NCI-H2107 treated with DMSO at 0.1 percent for 48 hours (cell line): ENCODE results near the gene CA12.
"Not testable (repeated sequence)": the region's sequence is repeated elsewhere in the genome, so short reads cannot be mapped to it uniquely, and the experiment has no call there.

Experiments used
- DNase-seq: peaks from one replicate; lab custom pipeline; 2025; ENCODE audit not compliant: unreplicated experiment; lab: John Stamatoyannopoulos, UW

Gene CA12

GRCh38 chr15:63360170-63360569 lies 21.5 kb downstream of the CA12 start:
- DNase-seq, result no peak

GRCh38 chr15:63358241-63359029 lies 23.2 kb downstream of the CA12 start:
- DNase-seq, result no peak

- no peak for DNase-seq
These were observed 23.9 kb downstream of the CA12 start for GRCh38 chr15:63357731-63358130.

- no peak for DNase-seq
These were observed 24.6 kb downstream of the CA12 start for GRCh38 chr15:63357061-63357460.

DNA sequence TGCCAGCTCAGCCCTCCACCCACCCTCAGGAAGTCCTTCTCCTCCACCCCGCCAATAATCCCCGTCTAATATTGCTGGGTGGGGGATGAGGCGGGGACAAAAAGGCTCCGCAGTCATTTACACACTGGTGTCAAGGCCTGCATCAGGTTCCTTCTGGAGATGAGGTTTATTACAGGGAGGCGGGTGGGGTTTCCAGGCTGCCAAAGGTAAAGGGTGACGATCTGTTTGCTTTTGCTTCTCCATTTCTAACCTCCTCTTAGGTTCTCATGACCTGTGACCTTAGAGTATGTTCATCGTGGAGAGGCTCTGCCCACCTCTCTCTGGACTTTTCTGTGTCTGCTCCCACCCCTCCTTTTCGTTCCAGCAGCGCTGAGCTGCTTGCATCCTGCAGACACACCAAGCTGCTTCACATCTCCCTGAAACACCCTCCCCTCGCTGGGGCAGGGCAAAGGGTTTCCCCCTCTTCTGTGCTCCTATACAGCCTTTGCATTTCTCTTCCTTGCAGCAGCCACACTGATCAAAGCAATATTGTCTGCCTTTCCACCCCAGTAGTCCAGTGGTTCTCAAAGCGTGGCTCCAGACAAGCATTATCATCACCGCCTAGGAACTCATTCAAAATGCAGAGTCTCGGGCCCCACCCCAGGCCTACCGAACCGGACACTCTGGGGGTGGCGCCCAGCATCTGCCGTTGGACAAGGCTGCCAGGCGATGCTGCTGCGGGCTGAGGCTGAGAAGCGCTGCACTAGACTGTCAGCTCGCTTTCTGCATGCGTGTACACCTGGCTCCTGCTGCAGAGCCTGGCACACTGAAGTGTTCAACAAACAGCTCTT lies 26.6 kb downstream of the CA12 start:
- DNase-seq, result no peak

GRCh38 chr15:63353887-63354286 lies 27.8 kb downstream of the CA12 start:
- DNase-seq, result no peak

GRCh38 chr15:63353261-63353660 lies 28.4 kb downstream of the CA12 start:
- DNase-seq, result no peak

DNA sequence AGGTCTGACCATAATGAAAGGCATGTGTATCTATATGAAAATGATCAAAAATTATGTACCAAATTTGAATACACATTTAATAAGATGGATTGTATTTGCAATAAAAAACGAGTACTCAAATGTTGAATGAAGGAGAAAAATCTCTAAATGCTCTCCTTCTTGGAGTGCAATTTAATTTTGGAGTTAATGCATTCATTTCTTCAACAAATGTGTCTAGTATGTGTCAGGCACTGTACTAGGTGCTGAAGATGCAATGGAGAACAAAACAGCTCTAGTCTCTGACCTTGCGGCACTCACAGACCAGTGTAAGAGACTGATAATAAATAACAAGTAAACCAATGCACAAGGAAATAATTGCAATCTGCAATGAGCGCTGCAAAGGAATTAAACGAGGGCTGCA lies 28.8 kb downstream of the CA12 start:
- DNase-seq, result no peak

DNA sequence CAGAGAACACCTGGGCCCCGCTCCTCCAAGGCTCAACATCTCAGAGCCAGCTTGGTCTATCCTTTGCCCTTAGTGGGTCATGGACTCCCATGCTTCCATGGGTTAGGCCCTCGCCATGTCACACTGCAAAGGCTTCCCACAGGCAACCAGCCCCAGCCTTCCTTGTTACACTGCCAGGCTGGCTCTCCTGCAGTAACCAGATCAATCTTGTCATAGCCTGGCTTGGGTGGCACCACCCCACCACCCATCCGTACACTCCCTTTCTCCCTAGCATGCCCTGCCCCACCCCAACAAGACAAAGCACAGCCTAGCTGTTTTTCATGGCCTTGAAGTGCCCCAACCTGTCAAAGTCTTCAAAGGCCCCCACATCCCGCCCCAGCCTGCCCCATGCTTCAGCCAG lies 30.5 kb downstream of the CA12 start:
- no peak for DNase-seq

- no peak for DNase-seq
These were observed 31.4 kb downstream of the CA12 start for GRCh38 chr15:63350178-63350621.

GRCh38 chr15:63349621-63350020 lies 32.0 kb downstream of the CA12 start:
- no peak for DNase-seq

DNA sequence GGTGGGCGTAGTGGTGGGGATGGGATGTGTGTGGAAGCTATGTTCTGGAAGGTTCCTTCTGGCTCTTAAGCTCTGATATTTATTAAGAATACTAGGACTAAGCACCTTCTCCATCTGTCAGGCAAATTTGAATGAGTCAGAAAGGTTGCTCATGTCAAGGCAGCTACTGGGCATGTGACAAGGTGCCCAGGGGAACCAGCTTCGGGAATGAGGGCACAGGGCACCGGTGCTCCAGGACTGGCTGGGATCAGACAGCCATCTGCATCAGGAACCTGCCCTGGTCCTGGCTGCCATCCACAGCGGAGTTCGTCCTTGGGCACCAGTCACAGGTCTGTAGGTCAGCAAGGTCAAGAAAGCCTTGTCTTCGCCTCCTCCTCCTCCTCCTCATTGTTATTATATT lies 32.5 kb downstream of the CA12 start:
- no peak for DNase-seq

DNA sequence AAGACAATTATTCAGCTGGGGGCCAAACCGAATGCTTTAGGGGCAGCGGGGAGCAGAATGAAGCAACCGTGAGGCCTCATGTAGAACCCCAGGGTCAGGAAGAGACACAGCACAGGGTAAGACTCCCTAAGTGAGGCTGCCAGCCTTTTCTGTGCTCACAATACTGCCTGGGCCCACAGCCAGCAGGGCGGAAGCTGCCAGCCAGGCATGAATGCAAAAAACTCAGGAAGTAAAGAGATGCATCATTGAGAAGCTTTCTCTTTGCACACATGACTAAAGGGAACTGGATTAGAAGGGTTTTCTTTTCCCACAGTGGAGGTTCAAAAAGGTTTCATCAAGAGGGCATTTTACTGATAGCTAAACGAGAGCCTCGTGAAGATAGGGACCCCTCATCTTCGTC lies 33.3 kb downstream of the CA12 start:
- no peak for DNase-seq

GRCh38 chr15:63347074-63347857 lies 34.4 kb downstream of the CA12 start:
- no peak for DNase-seq

DNA sequence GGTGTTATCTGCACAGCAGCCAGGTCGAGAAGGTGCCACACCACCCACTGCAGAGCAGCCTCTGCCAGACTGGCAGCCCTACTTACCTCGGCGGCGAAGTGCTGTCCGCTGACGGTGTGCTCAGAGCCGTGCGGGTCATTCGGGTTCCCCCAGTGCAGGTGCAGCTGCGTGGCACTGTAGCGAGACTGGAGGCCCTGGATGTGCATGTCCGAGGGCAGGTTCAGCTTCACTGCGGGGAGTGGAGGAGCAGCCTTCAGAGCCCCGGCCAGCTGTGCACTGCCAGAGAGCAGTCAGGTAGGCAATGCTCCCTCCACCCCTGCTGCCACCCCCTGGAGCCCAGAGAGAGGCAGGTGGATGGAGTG lies 36.3 kb downstream of the CA12 start:
- DNase-seq, result no peak

DNA sequence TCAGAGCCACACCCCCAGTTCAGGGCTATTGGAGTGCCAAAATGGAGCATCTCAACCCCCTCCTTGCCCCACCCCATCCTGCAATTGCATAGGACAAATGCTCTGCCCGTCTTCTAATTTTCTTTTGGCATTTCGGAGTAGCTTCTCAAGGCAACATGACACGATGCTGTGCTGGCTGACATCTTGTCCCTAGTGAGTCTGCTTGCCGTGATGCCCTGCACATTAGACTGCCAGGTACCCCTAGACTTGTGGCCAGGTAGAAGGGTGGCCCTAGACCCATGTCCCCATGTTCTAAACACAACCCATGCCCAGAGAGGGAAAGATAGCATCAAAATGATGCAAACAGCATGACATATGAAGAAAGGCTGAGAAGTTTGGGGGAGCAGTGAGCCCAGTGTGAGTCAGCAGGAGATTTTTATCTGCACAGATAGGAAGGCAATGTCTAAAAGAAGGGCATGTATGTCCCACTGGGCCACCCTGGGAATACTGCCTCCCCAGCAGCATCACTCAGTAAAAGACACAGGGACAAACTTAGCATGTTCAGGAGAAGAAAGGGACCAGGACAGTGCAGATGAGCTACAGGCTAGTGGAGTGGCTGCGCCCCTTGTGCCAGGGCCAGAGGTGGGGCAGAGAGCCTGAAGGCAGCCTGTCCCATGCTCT lies 36.8 kb downstream of the CA12 start:
- DNase-seq, result no peak

DNA sequence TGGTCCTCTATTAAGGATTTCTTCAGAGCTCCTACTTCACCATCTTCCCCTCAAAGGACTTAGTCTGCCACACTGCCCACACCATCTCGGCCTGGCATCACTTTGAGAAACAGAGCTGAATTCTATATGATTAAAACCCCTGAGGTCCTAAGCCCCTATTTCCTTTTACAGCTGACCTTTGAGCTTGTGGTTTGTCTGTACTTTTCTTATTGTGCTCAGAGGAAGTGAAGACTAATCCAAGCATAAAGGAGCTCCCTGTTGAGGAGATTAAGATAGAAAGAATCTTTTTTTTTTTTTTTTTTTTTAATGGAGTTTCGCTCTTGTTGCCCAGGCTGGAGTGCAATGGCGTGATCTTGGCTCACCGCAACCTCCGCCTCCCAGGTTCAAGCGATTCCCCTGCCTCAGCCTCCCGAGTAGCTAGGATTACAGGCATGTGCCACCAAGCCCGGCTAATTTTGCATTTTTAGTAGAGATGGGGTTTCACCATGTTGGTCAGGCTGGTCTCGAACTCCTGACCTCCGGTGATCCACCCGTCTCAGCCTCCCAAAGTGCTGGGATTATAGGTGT lies 38.6 kb downstream of the CA12 start:
- DNase-seq, result not testable (repeated sequence)

DNA sequence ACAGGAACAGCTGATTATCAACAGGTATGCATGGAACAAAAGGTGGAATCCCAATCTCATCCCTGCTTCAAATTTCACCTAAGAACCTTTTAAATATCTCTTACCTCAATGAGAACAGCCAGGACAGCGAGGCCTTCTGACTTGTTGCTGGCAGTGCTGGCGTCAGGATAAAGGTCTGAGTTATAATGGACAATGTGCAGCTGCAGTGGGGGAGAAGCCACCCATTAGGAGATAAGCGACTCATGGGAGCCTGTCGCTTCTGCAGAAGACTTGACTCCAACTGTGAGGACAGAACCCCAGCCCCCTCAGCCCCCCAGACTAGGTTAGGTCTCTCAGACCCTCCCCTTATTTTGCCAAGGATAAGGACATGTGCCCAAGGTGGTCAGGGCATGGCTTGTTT lies 39.7 kb downstream of the CA12 start:
- DNase-seq, result no peak

DNA sequence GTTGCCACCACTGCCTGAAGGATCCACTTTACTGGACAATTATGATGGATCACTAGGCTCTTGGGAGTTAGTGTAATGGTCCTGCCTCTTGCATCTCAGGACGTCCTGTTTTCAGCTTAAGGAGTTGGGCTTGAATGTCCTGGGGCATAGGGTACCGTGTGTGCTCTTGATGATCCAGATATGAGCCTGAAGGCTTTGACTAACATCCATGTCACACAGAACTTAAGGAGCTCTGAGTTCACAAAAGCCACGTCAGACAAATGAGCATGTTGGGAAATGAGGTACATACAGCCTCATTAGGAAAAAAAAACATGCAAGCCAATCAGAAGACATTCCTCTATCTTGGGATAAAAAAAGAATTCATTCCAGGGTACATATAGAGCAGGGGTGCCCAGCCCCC lies 40.8 kb downstream of the CA12 start:
- DNase-seq, result no peak

DNA sequence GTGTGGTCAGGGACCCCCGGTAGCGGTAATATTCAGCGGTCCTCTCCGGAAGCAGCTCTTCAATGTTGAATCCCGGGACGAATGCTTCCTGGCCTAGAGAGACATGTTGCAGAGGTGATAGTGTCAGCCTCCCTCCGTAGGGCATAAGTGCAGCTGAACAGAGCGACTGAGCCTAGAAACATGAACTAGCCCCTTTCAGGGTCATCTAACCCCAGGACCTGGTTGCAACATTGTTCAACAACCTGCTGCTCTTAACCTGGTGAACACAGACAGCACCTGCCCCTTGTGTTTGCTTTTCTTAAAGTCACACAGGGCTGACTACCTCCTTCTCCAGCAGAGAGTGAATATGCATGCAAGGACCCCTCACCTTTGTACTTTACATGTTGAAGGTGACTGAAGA lies 41.3 kb downstream of the CA12 start:
- DNase-seq, result no peak

DNA sequence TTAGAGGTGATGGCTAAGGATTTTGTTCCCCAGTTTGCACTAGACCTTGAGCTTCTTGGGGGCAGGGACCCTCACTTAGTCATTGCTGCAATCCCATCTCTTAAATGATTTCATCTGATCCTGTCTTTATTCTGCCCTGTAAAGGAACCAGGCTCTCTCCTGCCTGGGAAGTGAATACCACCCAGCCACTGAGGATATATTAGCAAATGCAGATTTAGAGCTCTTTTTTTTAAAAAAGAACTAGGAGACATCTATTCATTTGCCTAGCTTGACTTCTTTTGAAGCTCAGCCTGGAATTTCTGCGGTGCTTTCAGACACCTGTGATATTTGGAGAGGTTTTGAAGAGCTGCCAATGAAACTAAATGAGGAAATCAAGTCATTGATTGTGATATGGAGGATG lies 41.8 kb downstream of the CA12 start:
- no peak for DNase-seq
